PC-9 (cell line): ENCODE results near the gene HTR7.

Source experiments
- EZH2 ChIP-seq: fragments of 200-600 bp; sonication (generic); IDR thresholded peaks from 2 replicates; pipeline ENCODE4 v1.8.0; 2017; ENCODE audit warnings: antibody characterized with exemption, low read depth
- TF ChIP-seq, protein P1 (sequence below): fragments of 200-600 bp; sonication (generic); conservative IDR thresholded peaks from 2 replicates; pipeline ENCODE4 v1.6.1; 2017; ENCODE audit warnings: mixed run types, antibody characterized with exemption, mild to moderate bottlenecking, moderate library complexity

DNA sequence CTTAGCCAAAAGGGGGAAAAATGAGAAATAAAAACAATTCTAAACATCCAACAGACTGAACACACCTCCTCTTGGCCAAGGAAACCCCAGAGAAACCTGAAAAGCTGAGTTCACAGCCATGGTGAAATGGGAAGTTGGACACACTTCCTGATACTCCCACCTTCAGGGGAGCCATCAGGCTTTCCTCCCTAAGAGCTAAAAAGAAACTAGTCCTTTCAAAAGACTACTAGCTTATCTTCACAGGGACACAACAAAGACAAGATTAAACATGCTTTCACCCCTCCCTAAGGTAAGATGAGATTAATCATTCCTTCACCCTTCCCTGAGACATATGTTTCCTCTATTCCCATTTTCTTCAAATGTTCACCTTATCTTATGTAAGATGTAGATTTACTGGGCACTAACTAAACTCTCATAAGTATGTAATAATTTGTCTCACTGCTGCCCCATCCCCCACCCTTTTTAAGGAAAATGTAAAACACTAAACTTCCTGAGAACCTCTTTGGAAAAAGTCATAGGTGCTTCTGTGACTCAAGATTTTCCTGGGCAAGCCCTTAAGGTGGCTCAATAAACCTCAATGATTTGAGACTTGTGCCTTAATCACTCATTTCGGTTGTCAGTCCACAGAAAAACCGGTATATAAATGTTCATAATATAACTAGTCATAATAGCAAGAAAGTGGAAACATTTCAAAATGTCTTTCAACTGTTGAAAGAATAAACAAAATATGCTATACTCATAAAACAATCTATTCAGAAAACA, 40.5 kb downstream of the HTR7 start:
- TF ChIP-seq, protein P1, sequence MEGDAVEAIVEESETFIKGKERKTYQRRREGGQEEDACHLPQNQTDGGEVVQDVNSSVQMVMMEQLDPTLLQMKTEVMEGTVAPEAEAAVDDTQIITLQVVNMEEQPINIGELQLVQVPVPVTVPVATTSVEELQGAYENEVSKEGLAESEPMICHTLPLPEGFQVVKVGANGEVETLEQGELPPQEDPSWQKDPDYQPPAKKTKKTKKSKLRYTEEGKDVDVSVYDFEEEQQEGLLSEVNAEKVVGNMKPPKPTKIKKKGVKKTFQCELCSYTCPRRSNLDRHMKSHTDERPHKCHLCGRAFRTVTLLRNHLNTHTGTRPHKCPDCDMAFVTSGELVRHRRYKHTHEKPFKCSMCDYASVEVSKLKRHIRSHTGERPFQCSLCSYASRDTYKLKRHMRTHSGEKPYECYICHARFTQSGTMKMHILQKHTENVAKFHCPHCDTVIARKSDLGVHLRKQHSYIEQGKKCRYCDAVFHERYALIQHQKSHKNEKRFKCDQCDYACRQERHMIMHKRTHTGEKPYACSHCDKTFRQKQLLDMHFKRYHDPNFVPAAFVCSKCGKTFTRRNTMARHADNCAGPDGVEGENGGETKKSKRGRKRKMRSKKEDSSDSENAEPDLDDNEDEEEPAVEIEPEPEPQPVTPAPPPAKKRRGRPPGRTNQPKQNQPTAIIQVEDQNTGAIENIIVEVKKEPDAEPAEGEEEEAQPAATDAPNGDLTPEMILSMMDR: no peak
- TF ChIP-seq EZH2: no peak
